IgD-negative memory B cell (primary cell): Measurements from ENCODE around the gene UBE2F. TPM values are rescaled to one million over a fixed set of nuclear protein-coding genes. Genes with fewer than 3 reads are reported as not detected.
"Not testable (repeated sequence)": the region's sequence is repeated elsewhere in the genome, so short reads cannot be mapped to it uniquely, and the experiment has no call there.

Experiments
- H3K27ac Mint-ChIP-seq, 3 donors: one replicate each; pipeline ENCODE4 v1.8.0; 2020 to 2022; ENCODE audit warnings: mild to moderate bottlenecking in 3 of 3, mixed read lengths in 3 of 3, moderate library complexity in 1 of 3
- H3K27me3 Mint-ChIP-seq: one replicate; pipeline ENCODE4 v1.8.0; 2021; ENCODE audit warnings: mixed read lengths
- H3K36me3 Mint-ChIP-seq: one replicate; pipeline ENCODE4 v1.8.0; 2020; ENCODE audit warnings: mild to moderate bottlenecking, mixed read lengths
- H3K4me1 Mint-ChIP-seq, 3 donors: one replicate each; pipeline ENCODE4 v1.8.0; 2020 to 2022; ENCODE audit warnings: mixed read lengths in 3 of 3, mild to moderate bottlenecking in 1 of 3
- H3K4me3 Mint-ChIP-seq, 4 donors: one replicate each; pipeline ENCODE4 v1.8.0; 2020 to 2022; ENCODE audit warnings: mild to moderate bottlenecking in 4 of 4, mixed read lengths in 4 of 4, moderate library complexity in 3 of 4
- H3K9me3 Mint-ChIP-seq, 3 donors: one replicate each; pipeline ENCODE4 v1.8.0; 2020 to 2021; ENCODE audit warnings: mixed read lengths in 3 of 3, mild to moderate bottlenecking in 1 of 3
- polyA plus RNA-seq: library from polyadenylated mRNA; unstranded; fragments of 300-500 nt; fragmentation: Illumina TruSeq; gene quantifications from one replicate; pipeline ENCODE4 v1.2.3, GENCODE V29; 2021

Gene UBE2F
- polyA plus RNA-seq, 1 donor from 2014 or later: 48.4 TPM

- peak overlapping the region in 2 of 4 donors; percentile 22 to 51 for H3K4me3 Mint-ChIP-seq
- peaks cover 0 to 4% (median 2%) of the 10 kb centered on the region in 3 donors for H3K4me1 Mint-ChIP-seq
- H3K36me3 Mint-ChIP-seq: peaks cover 4% of the 10 kb centered on the region
- H3K27ac Mint-ChIP-seq: peak overlapping the region; percentile 35 to 57 (median 39)
- H3K27me3 Mint-ChIP-seq: no peaks in the 10 kb centered on the region
- peaks cover 3 to 7% (median 4%) of the 10 kb centered on the region in 3 donors for H3K9me3 Mint-ChIP-seq
Measured at GRCh38 chr2:237962432-237963084, 4.3 kb upstream of the UBE2F start.

DNA sequence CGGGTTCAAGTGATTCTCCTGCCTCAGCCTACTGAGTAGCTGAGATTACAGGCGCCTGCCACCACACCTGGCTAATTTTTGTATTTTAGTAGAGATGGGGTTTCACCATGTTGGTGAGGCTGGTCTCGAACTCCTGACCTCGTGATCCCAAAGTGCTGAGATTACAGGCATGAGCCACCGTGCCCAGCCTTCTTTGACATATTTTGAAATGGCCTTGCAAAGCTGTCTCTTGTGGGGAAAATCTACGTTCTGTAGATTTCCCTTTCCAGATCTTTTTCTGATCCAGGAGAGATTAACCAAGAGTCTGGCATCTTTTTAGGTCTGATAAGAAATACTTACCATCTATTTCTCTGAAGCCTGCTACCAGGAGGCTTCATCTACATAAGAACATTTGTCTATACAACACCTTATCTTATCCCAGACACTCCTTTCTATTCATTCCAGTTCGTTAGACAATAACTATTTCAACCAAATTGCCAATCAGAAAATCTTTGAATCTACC lies 3.3 kb upstream of the UBE2F start:
- H3K9me3 Mint-ChIP-seq, H3K36me3 Mint-ChIP-seq, H3K27me3 Mint-ChIP-seq: not testable (repeated sequence)
- Mint-ChIP-seq H3K4me3 (peak overlapping the region in 1 of 4 donors; percentile 70), H3K4me1 (peaks cover 8 to 11% (median 11%) of the 10 kb centered on the region in 3 donors), H3K27ac (peak overlapping the region in 1 of 3 donors; percentile 57)

DNA sequence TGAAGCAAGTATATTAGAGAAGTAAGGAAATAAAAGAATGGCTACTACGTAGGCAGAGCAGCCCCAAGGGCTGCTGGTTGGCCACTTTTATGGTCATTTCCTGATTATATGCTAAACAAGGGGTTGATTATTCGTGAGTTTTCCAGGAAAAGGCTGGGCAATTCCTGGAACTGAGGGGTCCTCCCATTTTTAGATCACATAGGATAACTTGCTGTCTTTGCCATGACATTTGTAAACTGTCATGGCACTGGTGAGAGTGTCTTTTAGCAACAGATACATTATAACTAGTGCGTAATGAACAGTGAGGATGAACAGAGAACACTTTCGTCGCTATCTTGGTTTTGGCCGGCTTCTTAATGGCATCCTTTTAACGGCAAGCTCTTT lies 2.6 kb upstream of the UBE2F start:
- Mint-ChIP-seq H3K27ac (peak overlapping the region in 1 of 3 donors; percentile 57), H3K36me3 (peaks cover 2% of the 10 kb centered on the region), H3K4me3 (peak overlapping the region in 3 of 4 donors; percentile 9 to 70 (median 25)), H3K9me3 (peaks cover 3 to 7% (median 4%) of the 10 kb centered on the region in 3 donors), H3K27me3 (no peaks in the 10 kb centered on the region), H3K4me1 (peaks cover 12 to 18% (median 18%) of the 10 kb centered on the region in 3 donors)

DNA sequence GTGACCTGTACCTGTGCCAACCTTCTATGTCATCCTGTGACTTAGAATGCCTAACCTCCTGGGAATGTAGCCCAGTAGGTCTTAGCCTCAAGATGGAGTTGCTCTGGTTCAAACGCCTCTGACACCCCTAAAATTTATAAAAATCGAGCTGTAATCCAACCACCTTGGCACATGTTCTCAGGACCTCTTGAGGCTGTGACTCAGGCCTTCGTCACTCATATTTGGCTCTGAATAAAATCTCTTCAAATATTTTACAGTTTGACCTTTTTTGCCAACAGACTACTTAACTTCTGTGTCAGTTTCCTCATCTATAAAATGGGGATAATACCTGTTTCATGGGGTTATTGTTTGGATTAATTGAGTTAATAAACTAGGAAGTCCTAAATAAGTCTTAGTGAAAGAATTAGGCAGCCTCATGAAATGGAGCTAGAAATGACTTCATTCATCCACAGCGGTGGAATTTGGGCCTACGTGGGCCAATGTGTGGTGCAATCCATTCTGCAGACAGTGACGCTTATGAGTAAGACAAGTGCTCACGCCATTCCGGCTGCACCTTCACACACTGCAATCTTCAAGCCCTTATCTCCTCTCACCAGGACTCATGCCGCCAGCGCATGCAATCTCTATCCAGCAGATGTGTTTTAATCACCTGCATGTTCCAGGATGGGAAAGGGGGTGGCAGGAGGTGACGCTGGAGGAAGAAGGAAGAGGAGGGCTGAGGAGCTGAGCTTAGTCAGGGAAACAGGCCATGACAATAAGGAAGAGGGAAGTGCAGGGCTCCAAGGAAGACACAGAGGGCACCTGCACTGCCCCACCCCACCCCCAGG lies 2.0 kb upstream of the UBE2F start:
- peaks cover 3 to 7% (median 4%) of the 10 kb centered on the region in 3 donors for H3K9me3 Mint-ChIP-seq
- H3K36me3 Mint-ChIP-seq: peaks cover 2% of the 10 kb centered on the region
- H3K27ac Mint-ChIP-seq: peak overlapping the region in 2 of 3 donors; percentile 57 to 71
- H3K27me3 Mint-ChIP-seq: no peaks in the 10 kb centered on the region
- H3K4me3 Mint-ChIP-seq: peak overlapping the region in 2 of 4 donors; percentile 44 to 89
- H3K4me1 Mint-ChIP-seq: peaks cover 18 to 24% (median 22%) of the 10 kb centered on the region in 3 donors

DNA sequence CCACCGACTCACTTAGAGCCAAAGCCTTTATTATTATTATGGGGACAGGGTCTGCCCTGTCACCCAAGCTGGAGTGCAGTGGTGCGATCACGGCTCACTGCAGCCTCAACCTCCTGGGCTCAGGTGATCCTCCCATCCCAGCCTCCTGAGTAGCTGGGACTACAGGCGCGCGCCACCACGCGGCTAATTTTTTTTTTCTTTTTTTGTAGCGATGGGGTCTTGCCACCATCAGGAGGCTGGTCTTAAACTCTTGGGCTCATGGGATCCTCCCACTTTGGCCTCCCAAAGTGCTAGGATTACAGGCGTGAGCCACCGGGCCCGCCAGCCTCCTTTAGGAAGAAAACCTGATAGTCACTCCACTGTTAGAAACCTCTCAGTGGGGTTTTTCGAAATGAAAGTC lies 970 bp upstream of the UBE2F start:
- Mint-ChIP-seq H3K27ac (peak overlapping the region in 2 of 3 donors; percentile 93 to 98), H3K4me1 (peaks cover 18 to 28% (median 27%) of the 10 kb centered on the region in 3 donors), H3K4me3 (peak overlapping the region; percentile 80 to 94 (median 91))
- not testable (repeated sequence) for H3K9me3 Mint-ChIP-seq, H3K36me3 Mint-ChIP-seq, H3K27me3 Mint-ChIP-seq

GRCh38 chr2:237966250-237966564 lies 607 bp upstream of the UBE2F start:
- H3K36me3 Mint-ChIP-seq: peaks cover 2% of the 10 kb centered on the region
- peaks cover 18 to 28% (median 28%) of the 10 kb centered on the region in 3 donors for H3K4me1 Mint-ChIP-seq
- H3K4me3 Mint-ChIP-seq: peak overlapping the region; percentile 80 to 94 (median 91)
- H3K27me3 Mint-ChIP-seq: no peaks in the 10 kb centered on the region
- peak overlapping the region; percentile 93 to 98 (median 96) for H3K27ac Mint-ChIP-seq
- H3K9me3 Mint-ChIP-seq: peaks cover 3 to 7% (median 4%) of the 10 kb centered on the region in 3 donors

- Mint-ChIP-seq H3K9me3 (peaks cover 3 to 6% (median 3%) of the 10 kb centered on the region in 3 donors), H3K27ac (peak overlapping the region in 2 of 3 donors; percentile 74 to 78), H3K27me3 (no peaks in the 10 kb centered on the region), H3K36me3 (peaks cover 1% of the 10 kb centered on the region), H3K4me1 (peaks cover 18 to 30% (median 28%) of the 10 kb centered on the region in 3 donors), H3K4me3 (peak overlapping the region; percentile 68 to 94 (median 82))
Measured at GRCh38 chr2:237967463-237967951, 693 bp downstream of the UBE2F start.

- Mint-ChIP-seq H3K27me3 (no peaks in the 10 kb centered on the region), H3K27ac (peak overlapping the region; percentile 7 to 78 (median 74)), H3K9me3 (no peaks in the 10 kb centered on the region), H3K4me3 (peak overlapping the region; percentile 68 to 94 (median 82)), H3K36me3 (no peaks in the 10 kb centered on the region), H3K4me1 (peaks cover 18 to 30% (median 28%) of the 10 kb centered on the region in 3 donors)
Measured at GRCh38 chr2:237968048-237968862, 1.4 kb downstream of the UBE2F start.

DNA sequence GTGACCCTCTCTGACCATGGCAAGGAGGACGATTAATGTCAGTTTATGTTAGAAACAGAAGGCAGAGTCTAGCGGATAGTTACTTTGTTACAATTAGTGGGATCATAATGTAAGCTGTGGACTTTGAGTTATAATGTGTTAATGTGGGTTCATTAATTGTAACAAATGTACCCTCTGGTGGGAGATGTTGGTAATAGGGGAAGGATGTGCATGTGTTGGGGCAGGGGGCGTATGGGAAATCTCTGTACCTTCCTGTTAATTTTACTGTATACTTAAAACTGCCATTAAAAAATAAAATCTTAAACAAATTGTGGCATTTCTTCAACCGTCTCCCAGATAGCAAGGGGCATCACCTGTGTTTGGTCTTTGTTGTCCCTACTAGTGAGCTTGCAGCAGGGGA lies 4.8 kb downstream of the UBE2F start:
- H3K9me3 Mint-ChIP-seq: no peaks in the 10 kb centered on the region
- H3K4me1 Mint-ChIP-seq: peaks cover 23 to 31% (median 30%) of the 10 kb centered on the region in 3 donors
- no peaks in the 10 kb centered on the region for H3K27me3 Mint-ChIP-seq
- peaks cover 7% of the 10 kb centered on the region for H3K36me3 Mint-ChIP-seq
- no peak overlapping the region for H3K27ac Mint-ChIP-seq
- H3K4me3 Mint-ChIP-seq: no peak overlapping the region

- no peak overlapping the region for H3K27ac Mint-ChIP-seq
- no peaks in the 10 kb centered on the region for H3K9me3 Mint-ChIP-seq
- peaks cover 7% of the 10 kb centered on the region for H3K36me3 Mint-ChIP-seq
- no peaks in the 10 kb centered on the region for H3K27me3 Mint-ChIP-seq
- peaks cover 23 to 33% (median 31%) of the 10 kb centered on the region in 3 donors for H3K4me1 Mint-ChIP-seq
- no peak overlapping the region for H3K4me3 Mint-ChIP-seq
Measured at GRCh38 chr2:237972211-237972610, 5.4 kb downstream of the UBE2F start.

DNA sequence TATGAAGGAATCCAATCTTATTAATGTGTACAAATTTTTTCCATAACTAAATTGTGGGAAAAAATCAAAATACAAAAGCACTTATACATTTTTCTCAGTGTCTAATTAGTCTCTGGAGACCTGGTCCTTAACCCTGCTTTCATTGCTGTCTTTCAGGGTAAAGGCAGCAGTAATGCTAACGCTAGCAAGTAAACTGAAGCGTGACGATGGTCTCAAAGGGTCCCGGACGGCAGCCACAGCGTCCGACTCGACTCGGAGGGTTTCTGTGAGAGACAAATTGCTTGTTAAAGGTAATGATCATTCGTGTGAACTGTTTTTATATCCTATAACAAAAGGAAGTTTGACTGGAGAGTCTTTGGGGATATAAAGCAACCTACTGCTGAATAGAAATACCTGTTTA lies 6.1 kb downstream of the UBE2F start:
- Mint-ChIP-seq H3K27me3 (no peaks in the 10 kb centered on the region), H3K4me1 (peaks cover 25 to 34% (median 34%) of the 10 kb centered on the region in 3 donors), H3K27ac (no peak overlapping the region), H3K36me3 (peaks cover 7% of the 10 kb centered on the region), H3K9me3 (no peaks in the 10 kb centered on the region), H3K4me3 (no peak overlapping the region)

GRCh38 chr2:237977380-237977779 lies 10.6 kb downstream of the UBE2F start:
- peak overlapping the region in 2 of 3 donors; percentile 4 to 57 for H3K27ac Mint-ChIP-seq
- peak overlapping the region in 2 of 4 donors; percentile 55 to 81 for H3K4me3 Mint-ChIP-seq
- no peaks in the 10 kb centered on the region for H3K9me3 Mint-ChIP-seq
- peaks cover 7% of the 10 kb centered on the region for H3K36me3 Mint-ChIP-seq
- H3K4me1 Mint-ChIP-seq: peaks cover 15 to 18% (median 16%) of the 10 kb centered on the region in 3 donors
- H3K27me3 Mint-ChIP-seq: no peaks in the 10 kb centered on the region

- Mint-ChIP-seq H3K27me3 (no peaks in the 10 kb centered on the region), H3K9me3 (no peaks in the 10 kb centered on the region), H3K4me3 (no peak overlapping the region), H3K36me3 (peaks cover 7% of the 10 kb centered on the region), H3K4me1 (peaks cover 15 to 20% (median 16%) of the 10 kb centered on the region in 3 donors), H3K27ac (no peak overlapping the region)
Measured at GRCh38 chr2:237978058-237978712, 11.4 kb downstream of the UBE2F start.

GRCh38 chr2:237979331-237979730 lies 12.5 kb downstream of the UBE2F start:
- Mint-ChIP-seq H3K4me1 (peaks cover 19 to 28% (median 24%) of the 10 kb centered on the region in 3 donors), H3K27me3 (no peaks in the 10 kb centered on the region), H3K36me3 (peaks cover 6% of the 10 kb centered on the region), H3K4me3 (peak overlapping the region in 1 of 4 donors; percentile 41), H3K9me3 (no peaks in the 10 kb centered on the region), H3K27ac (no peak overlapping the region)
